Mucosa of stomach (tissue), 1 donor: ENCODE results near the gene LMNTD2.

Source experiments
- H3K27me3 ChIP-seq: one replicate; pipeline ENCODE4 v1.7.0; 2013; ENCODE audit warnings: mild to moderate bottlenecking, low read length; ENCODE audit not compliant: control insufficient read depth, insufficient read depth
- H3K36me3 ChIP-seq: one replicate; pipeline ENCODE4 v1.7.0; 2013; ENCODE audit warnings: low read length; ENCODE audit not compliant: control insufficient read depth, insufficient read depth
- H3K4me1 ChIP-seq: one replicate; pipeline ENCODE4 v1.7.0; 2013; ENCODE audit warnings: mild to moderate bottlenecking, low read length; ENCODE audit not compliant: control insufficient read depth, insufficient read depth
- H3K4me3 ChIP-seq: one replicate; pipeline ENCODE4 v1.7.0; 2013; ENCODE audit warnings: low read length
- H3K9ac ChIP-seq: one replicate; pipeline ENCODE4 v1.7.0; 2013; ENCODE audit warnings: mild to moderate bottlenecking, low read length, moderate library complexity
- H3K9me3 ChIP-seq: one replicate; pipeline ENCODE4 v1.7.0; 2013; ENCODE audit warnings: mild to moderate bottlenecking, low read length, moderate library complexity; ENCODE audit not compliant: control insufficient read depth
- donor health status: Pancreatic carcinoma.

LMNTD2 gene

DNA sequence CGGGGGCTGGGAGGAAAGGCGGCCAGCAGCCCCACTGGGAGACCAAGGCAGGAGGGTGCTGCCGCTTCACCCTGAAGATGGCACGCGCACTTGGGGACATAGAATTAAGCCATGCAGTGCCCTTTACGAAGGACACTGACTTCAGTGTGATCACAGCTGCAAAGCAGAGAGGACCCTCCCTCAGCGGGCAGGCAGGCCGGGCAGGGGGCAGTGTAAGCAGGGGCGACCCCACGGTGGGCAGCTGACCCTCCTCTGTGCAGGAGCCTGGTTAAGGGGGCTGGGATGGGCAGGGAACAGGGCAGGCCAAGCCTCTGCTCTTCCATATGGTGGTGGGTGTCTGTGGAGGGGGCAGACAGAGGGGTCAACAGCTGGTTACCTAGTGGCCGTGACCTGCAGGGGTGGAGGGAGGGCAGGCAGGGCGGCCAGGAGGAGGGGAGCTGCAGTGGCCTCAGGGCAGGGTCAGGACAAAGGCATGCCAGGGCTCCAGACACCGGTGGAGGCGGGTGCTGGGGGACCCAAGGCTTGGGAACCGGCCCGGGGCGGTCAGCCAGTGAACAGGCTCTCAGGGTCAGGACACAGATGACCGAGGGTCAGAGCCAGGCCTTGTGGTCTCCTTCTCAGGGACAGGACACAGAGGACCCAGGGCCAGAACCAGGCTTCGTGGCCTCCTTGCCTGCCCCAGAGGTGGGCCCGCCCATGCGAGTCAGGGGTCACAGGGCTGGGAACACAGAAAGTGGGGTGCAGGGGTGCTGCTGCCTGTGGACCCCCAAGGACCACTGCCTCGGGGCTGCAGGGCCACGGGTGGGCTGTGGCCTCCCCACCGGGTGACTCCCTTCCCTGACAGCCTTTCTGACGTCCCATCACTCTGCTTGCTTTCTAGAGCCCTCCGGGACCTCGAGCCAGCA is 7.2 kb downstream of the LMNTD2 start:
- Histone ChIP-seq H3K36me3 (no peaks in the 10 kb centered on the region), H3K9ac (no peak overlapping the region), H3K4me3 (no peak overlapping the region), H3K9me3 (no peaks in the 10 kb centered on the region), H3K4me1 (peaks cover 13% of the 10 kb centered on the region), H3K27me3 (peaks cover 34% of the 10 kb centered on the region)

DNA sequence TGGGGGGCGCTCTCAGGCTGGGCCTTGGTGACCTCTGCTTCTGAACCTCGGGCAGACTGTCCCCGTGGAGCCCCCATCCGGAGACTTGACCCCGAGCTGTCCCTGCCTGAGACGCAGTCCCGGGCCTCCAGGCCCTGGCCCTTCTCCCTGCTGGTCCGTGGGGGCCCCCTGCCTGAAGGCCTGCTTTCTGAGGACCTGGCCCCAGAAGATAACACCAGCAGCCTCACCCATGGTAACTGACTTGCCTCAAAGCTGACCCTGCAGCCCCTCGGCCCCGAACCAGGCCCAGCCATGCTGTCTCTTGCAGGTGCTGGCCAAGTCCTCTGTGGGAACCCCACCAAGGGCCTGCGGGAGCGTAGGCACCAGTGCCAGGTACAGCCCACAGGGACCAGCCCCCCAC is 8.9 kb downstream of the LMNTD2 start:
- H3K9ac ChIP-seq, result no peak overlapping the region
- H3K36me3 ChIP-seq, result no peaks in the 10 kb centered on the region
- no peak overlapping the region for H3K4me3 ChIP-seq
- H3K9me3 ChIP-seq, result no peaks in the 10 kb centered on the region
- peaks cover 30% of the 10 kb centered on the region for H3K27me3 ChIP-seq
- peaks cover 13% of the 10 kb centered on the region for H3K4me1 ChIP-seq

- H3K27me3 ChIP-seq, result peaks cover 27% of the 10 kb centered on the region
- no peaks in the 10 kb centered on the region for H3K9me3 ChIP-seq
- peaks cover 13% of the 10 kb centered on the region for H3K4me1 ChIP-seq
- no peaks in the 10 kb centered on the region for H3K36me3 ChIP-seq
- no peak overlapping the region for H3K9ac ChIP-seq
- H3K4me3 ChIP-seq, result no peak overlapping the region
Observed at GRCh38 chr11:551131-551530, 9.4 kb downstream of the LMNTD2 start.

DNA sequence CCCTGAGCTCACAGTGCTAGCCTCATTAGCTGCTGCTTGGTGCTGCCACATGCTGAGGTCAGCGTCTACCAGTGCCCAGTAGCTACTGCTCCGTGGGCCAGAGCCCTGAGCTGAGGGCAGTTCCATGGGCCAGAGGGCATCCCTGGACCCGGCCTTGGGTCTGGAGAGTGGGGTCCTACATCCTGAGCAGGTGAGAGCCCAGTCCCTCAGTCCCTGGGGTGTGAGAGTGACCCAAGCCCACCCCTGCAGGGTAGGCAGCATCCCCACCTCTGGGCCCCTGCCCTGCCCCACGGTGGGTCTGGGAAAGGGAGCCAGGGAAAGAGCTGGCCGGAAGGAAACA is 9.8 kb downstream of the LMNTD2 start:
- peaks cover 24% of the 10 kb centered on the region for H3K27me3 ChIP-seq
- H3K4me1 ChIP-seq, result peaks cover 13% of the 10 kb centered on the region
- no peaks in the 10 kb centered on the region for H3K9me3 ChIP-seq
- H3K36me3 ChIP-seq, result no peaks in the 10 kb centered on the region
- H3K9ac ChIP-seq, result no peak overlapping the region
- no peak overlapping the region for H3K4me3 ChIP-seq

- Histone ChIP-seq H3K4me3 (no peak overlapping the region), H3K36me3 (no peaks in the 10 kb centered on the region), H3K27me3 (peaks cover 19% of the 10 kb centered on the region), H3K4me1 (peaks cover 13% of the 10 kb centered on the region), H3K9me3 (no peaks in the 10 kb centered on the region), H3K9ac (no peak overlapping the region)
Observed at GRCh38 chr11:550021-550745, 10.4 kb downstream of the LMNTD2 start.

DNA sequence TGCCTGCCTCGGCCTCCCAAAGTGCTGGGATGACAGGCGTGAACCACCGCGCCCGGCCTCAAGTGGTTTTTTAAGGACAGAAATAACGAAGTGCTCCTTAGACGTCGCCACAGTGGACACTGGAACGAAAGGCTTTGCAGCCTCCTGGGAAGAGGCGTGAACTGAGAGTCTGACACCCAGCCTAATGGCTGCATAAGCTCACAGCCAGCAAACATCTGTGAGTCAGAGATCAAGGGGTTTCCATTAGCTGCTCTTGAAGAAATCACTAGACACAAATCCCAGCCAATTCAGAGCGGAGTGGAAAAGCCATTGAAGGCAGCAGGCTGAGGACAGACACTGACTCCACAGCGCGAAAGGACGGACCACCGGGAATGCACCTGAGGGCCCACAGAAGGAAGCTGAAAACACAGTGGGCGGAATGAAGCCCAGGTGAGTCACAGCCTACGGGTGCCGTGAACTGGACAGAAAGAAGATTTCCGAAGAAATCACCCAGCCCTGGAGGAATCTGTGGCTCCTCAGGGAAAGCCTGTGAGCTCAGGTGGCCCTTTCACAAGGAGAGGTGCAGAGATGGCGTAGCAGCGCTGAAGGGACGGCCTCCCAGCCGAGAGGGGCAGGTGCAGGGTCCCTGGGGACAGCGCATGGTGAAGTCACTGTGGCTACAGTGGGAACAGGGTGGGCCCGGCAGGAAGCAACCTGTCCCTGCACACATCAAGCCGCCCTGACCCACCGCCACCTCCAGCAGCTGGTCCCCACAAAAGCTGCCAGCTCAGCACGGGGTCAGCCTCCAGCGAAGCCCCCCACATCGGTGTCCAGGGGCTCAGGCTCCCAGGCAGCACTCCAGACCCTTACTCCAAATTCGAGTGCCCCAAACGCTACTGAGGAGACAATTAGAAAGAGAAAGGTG is 11.6 kb downstream of the LMNTD2 start:
- Histone ChIP-seq H3K36me3 (no peaks in the 10 kb centered on the region), H3K27me3 (peaks cover 10% of the 10 kb centered on the region), H3K4me3 (no peak overlapping the region), H3K9me3 (no peaks in the 10 kb centered on the region), H3K4me1 (peaks cover 16% of the 10 kb centered on the region), H3K9ac (no peak overlapping the region)

DNA sequence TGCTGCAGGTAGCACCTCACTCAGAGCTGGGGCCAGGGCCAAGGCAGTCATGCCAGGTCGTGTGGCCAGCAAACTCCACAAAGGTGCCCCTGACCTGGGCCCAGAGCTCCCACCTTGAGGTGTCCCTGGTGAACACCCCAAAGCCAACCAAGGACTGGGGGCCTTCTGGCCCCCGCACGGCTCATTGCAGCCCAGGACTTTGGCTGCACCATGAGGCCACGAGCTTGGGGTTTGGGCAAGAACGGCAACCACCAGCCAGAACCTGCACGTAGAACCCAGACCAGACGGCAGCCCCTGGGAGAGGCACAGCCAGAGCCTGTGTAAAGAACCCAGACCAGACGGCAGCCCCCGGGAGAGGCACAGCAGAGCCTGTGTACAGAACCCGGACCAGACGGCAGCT is 15.4 kb downstream of the LMNTD2 start:
- H3K4me3 ChIP-seq, result no peak overlapping the region
- H3K4me1 ChIP-seq, result peaks cover 13% of the 10 kb centered on the region
- H3K9ac ChIP-seq, result no peak overlapping the region
- H3K36me3 ChIP-seq, result no peaks in the 10 kb centered on the region
- H3K27me3 ChIP-seq, result no peaks in the 10 kb centered on the region
- no peaks in the 10 kb centered on the region for H3K9me3 ChIP-seq

DNA sequence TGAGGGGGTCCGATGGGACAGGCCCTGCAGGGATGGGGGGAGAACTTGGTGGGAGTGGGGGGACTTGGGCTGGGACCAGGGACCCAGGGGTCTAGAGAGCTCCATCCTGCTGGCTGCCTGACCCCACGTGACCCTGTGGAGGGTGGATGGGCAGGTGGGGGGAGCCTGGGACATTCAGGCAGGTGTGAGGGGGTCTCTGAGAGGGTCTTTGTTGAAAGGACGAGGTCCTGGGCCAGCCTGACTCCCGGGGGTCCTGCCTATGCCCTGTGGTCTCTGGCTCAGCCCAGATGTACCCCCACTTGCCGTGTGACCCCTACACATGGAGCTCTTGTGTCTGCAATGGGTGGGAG is 15.7 kb downstream of the LMNTD2 start:
- H3K27me3 ChIP-seq, result no peaks in the 10 kb centered on the region
- peaks cover 13% of the 10 kb centered on the region for H3K4me1 ChIP-seq
- H3K4me3 ChIP-seq, result no peak overlapping the region
- no peaks in the 10 kb centered on the region for H3K36me3 ChIP-seq
- H3K9me3 ChIP-seq, result no peaks in the 10 kb centered on the region
- no peak overlapping the region for H3K9ac ChIP-seq

DNA sequence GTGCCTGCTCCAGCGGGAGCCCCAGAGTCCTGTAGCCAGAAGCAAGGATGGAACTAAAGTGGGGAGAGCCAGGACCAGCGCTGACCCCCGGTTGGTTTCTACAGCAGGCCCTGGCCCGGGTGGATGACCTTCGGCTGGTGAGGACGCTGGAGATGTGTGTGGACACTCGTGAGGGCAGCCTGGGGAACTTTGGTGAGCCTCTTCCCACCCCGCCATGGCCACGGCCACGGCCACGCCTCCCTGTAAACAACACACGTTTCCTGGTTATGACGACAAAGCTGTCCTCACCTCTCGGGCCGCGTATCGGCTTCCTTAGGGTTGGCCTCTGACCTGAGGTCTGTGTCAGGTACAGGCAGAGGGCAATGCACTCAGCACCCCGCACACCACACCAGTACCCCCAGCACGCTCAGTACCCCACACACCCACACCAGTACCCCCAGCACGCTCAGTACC is 19.1 kb downstream of the LMNTD2 start:
- Histone ChIP-seq H3K4me3 (no peak overlapping the region), H3K9ac (no peak overlapping the region), H3K4me1 (peaks cover 27% of the 10 kb centered on the region), H3K36me3 (no peaks in the 10 kb centered on the region), H3K9me3 (no peaks in the 10 kb centered on the region), H3K27me3 (peaks cover 6% of the 10 kb centered on the region)

DNA sequence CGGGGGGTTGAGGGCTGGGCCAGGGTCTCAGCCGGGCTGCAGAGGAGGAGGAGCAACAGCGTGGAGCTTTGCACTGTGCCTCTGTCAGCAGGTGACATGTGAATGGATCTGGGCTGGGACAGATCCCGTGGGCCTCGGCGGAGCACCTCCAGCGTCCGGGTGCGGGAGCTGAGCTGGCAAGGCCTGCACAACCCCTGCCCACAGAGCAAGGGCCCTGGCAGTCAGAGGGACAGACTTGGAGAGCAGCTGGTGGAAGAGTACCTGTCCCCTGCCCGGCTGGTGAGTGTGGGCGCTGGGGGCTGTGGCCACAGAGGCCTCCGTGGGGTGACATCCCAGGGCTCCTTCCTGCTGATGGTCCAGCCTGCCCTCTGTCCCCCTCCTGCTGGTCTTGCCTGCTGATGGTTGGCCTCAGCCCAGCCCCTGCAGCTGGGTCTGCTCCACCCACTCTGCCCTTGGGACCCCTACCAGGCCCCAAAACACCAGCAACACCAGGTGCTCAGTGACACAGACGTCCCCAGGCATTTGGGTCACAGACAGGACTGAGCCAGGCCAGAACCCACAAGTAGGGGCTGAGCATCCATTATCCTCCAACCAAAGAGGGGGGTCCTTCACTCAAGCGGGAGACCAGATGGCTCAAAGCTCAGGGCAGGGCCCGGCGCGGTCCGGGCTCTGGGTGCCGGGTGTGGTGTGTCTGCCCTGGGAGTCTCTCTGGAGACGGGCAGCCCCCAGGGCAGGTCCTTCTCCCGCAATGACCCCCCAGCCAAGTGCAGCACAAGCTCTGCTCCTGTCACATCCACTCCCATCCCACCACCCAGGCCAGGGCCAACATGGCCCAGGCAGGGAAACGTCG is 19.7 kb downstream of the LMNTD2 start:
- H3K4me1 ChIP-seq, result peaks cover 31% of the 10 kb centered on the region
- H3K27me3 ChIP-seq, result peaks cover 6% of the 10 kb centered on the region
- no peak overlapping the region for H3K4me3 ChIP-seq
- H3K9me3 ChIP-seq, result no peaks in the 10 kb centered on the region
- no peak overlapping the region for H3K9ac ChIP-seq
- H3K36me3 ChIP-seq, result no peaks in the 10 kb centered on the region

DNA sequence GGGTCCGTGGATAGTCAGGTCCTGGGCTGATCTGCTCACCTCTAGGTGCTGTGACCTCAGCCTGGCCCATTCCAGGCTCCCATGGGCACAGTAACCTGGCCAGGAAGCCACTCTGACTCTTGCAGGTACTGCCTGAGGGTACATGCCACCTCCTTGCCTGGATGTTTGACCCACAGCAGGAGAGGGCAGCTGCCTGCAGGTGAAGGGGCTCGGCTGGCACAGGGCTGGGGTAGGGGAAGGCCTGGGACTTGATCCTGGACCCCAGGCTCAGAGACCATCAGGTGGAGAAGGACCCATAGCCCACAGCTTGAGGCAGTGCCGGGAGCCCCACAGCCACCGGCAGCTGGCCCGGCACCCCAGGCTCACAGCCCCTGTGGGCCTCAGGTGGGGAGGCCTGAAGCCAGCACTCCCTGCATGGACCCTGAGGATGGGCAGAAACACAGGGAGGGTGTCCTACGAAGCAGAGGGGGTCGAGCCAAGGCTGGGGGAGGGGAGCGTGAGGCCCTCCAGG is 20.5 kb downstream of the LMNTD2 start:
- H3K9me3 ChIP-seq, result no peaks in the 10 kb centered on the region
- H3K4me3 ChIP-seq, result no peak overlapping the region
- H3K36me3 ChIP-seq, result no peaks in the 10 kb centered on the region
- peaks cover 30% of the 10 kb centered on the region for H3K4me1 ChIP-seq
- H3K27me3 ChIP-seq, result peaks cover 6% of the 10 kb centered on the region
- H3K9ac ChIP-seq, result no peak overlapping the region
